GM12874 (cell line): Measurements from ENCODE around the gene EMP2.

Experiments
- CTCF ChIP-seq: IDR thresholded peaks from 2 replicates; pipeline ENCODE4 v1.5.1; 2011; ENCODE audit warnings: low read depth, mild to moderate bottlenecking, control low read depth, low read length, moderate library complexity; ENCODE audit not compliant: insufficient read depth

The EMP2 gene

GRCh38 chr16:10561425-10561824 lies 19.0 kb downstream of the EMP2 start:
- TF ChIP-seq CTCF = no peak

DNA sequence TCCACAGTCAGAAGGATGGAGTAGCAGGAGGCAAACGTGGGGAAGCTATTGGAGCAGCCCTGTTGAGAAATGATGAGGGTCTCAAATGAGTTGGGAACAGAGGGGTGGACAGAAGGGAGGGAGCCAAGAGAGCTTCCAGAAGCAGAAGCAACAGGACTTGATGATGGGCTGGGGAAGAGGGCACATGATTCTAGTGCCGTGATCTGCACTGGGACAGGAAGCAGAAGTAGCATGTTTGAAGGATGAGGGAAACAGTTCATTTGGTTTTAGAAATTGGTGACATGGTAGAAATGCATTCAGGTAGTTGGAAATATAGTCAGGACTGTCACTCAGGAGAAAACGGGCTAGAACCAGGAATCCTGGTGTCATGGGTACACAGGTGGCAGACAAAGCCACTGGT lies 19.4 kb downstream of the EMP2 start:
- no peak for TF ChIP-seq CTCF

- no peak for TF ChIP-seq CTCF
Observed at GRCh38 chr16:10558746-10559641, 21.4 kb downstream of the EMP2 start.

DNA sequence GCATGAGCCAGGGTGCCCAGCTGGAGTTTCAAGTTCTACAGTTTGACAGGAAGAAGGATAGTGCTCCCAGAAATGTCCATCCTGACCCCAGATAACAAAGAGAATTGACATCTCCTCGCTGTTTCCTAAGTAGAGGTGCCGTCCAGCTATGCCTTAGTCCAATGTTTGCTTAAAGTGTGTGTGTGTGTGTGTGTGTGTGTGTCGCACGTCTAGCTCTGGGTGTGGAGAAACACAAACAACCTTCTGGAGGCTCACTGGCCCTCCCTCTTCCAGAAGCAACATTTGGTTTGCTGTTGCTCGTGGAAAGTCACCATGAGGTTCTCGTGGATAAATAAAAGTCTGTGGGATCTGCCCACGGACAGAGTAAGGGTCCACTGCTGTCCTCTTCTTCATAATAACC lies 22.1 kb downstream of the EMP2 start:
- no peak for TF ChIP-seq CTCF

GRCh38 chr16:10557750-10558149 lies 22.6 kb downstream of the EMP2 start:
- no peak for TF ChIP-seq CTCF

- no peak for TF ChIP-seq CTCF
Observed at GRCh38 chr16:10556236-10556635, 24.2 kb downstream of the EMP2 start.

- TF ChIP-seq CTCF = no peak
Observed at GRCh38 chr16:10554569-10554968, 25.8 kb downstream of the EMP2 start.
